Neural cell (in vitro differentiated cells): ENCODE measurements around the gene NPLOC4.

Source experiments
- CTCF ChIP-seq: fragments of 450-650 bp; IDR thresholded peaks from 2 replicates; pipeline ENCODE4 v1.5.1; 2014; ENCODE audit warnings: antibody characterized with exemption, mild to moderate bottlenecking, moderate library complexity; ENCODE audit not compliant: poor library complexity, severe bottlenecking
- EP300 ChIP-seq: fragments of 450-650 bp; conservative IDR thresholded peaks from 2 replicates; pipeline ENCODE4 v1.6.1; 2014; ENCODE audit warnings: antibody characterized with exemption, mild to moderate bottlenecking, moderate library complexity; ENCODE audit not compliant: poor library complexity, severe bottlenecking
- EZH2 ChIP-seq: fragments of 200-600, 300-800 bp; shearing (Covaris generic), sonication (generic); IDR thresholded peaks from 2 replicates; pipeline ENCODE4 v1.6.1; 2014; ENCODE audit warnings: antibody characterized with exemption, low read length, borderline replicate concordance, mild to moderate bottlenecking; ENCODE audit not compliant: insufficient read depth, poor library complexity, severe bottlenecking
- POLR2AphosphoS5 ChIP-seq: IDR thresholded peaks from 2 replicates; pipeline ENCODE4 v1.6.1; 2012
- RAD21 ChIP-seq: fragments of 450-650 bp; conservative IDR thresholded peaks from 2 replicates; pipeline ENCODE4 v1.6.1; 2014; ENCODE audit warnings: antibody characterized with exemption, mild to moderate bottlenecking, moderate library complexity
- SMC3 ChIP-seq: fragments of 450-650 bp; conservative IDR thresholded peaks from 2 replicates; pipeline ENCODE4 v1.6.1; 2014; ENCODE audit warnings: antibody characterized with exemption, mild to moderate bottlenecking, moderate library complexity; ENCODE audit not compliant: poor library complexity
- TAF1 ChIP-seq: IDR thresholded peaks from 2 replicates; pipeline ENCODE4 v1.6.1; 2012; ENCODE audit warnings: low read depth

- TF ChIP-seq CTCF (no peak), TAF1 (no peak), EP300 (no peak), EZH2 (no peak), SMC3 (no peak), RAD21 (no peak), POLR2AphosphoS5 (peak; percentile 48)
These were observed 128.2 kb downstream of the NPLOC4 start for GRCh38 chr17:81508639-81509206.
